Mesenchymal stem cell (in vitro differentiated cells and primary cell): Measurements from ENCODE around the gene OTOP3.
A peak's percentile ranks its signal among the peaks of the same experiment; 100 is the strongest.

Source experiments
- DNase-seq: peaks from one replicate; pipeline ENCODE4 v3.0.0-alpha.2; 2013
- H2AFZ ChIP-seq: one replicate; pipeline ENCODE4 v1.6.1; 2013; ENCODE audit warnings: low read depth, mild to moderate bottlenecking, control low read depth, inconsistent platforms, low read length, moderate library complexity
- H2AK5ac ChIP-seq: 2 replicates; pipeline ENCODE4 v1.6.1; 2013; ENCODE audit warnings: low read length, moderate library complexity, mild to moderate bottlenecking, inconsistent platforms; ENCODE audit not compliant: severe bottlenecking
- H2BK120ac ChIP-seq: one replicate; pipeline ENCODE4 v1.6.1; 2013; ENCODE audit warnings: low read depth, mild to moderate bottlenecking, inconsistent platforms, low read length, moderate library complexity
- H2BK12ac ChIP-seq, 2 experiments: one replicate each; pipeline ENCODE4 v1.6.1; 2013; ENCODE audit warnings: inconsistent platforms in 2 of 2, low read length in 2 of 2, mild to moderate bottlenecking in 2 of 2, moderate library complexity in 2 of 2, control low read depth in 1 of 2
- H2BK15ac ChIP-seq: one replicate; pipeline ENCODE4 v1.6.1; 2013; ENCODE audit warnings: mild to moderate bottlenecking, low read depth, inconsistent platforms; ENCODE audit not compliant: poor library complexity, severe bottlenecking
- H2BK5ac ChIP-seq: 2 replicates; pipeline ENCODE4 v1.6.1; 2013; ENCODE audit warnings: low read depth, mild to moderate bottlenecking, low read length, control low read depth, inconsistent platforms; ENCODE audit not compliant: poor library complexity, severe bottlenecking
- H3K14ac ChIP-seq, 2 experiments: one replicate each; pipeline ENCODE4 v1.6.1; 2013; ENCODE audit warnings: inconsistent platforms in 2 of 2, low read length in 2 of 2, control low read depth in 1 of 2, mild to moderate bottlenecking in 1 of 2, moderate library complexity in 1 of 2
- H3K18ac ChIP-seq, 2 experiments: one replicate each; pipeline ENCODE4 v1.6.1; 2013; ENCODE audit warnings: inconsistent platforms in 2 of 2, low read length in 2 of 2, control low read depth in 1 of 2, low read depth in 1 of 2, mild to moderate bottlenecking in 1 of 2
- H3K23ac ChIP-seq, 2 experiments: one replicate each; pipeline ENCODE4 v1.6.1; 2013; ENCODE audit warnings: inconsistent platforms in 2 of 2, low read length in 2 of 2, mild to moderate bottlenecking in 2 of 2, moderate library complexity in 2 of 2, control low read depth in 1 of 2
- H3K27ac ChIP-seq: 2 replicates; pipeline ENCODE4 v1.5.1; 2013; ENCODE audit warnings: mild to moderate bottlenecking, moderate library complexity, low read length, control low read depth, inconsistent platforms; ENCODE audit not compliant: poor library complexity, severe bottlenecking
- H3K27me3 ChIP-seq, 2 experiments: 2 replicates each; pipeline versions ENCODE4 v1.6.1 to v1.7.0; 2013; ENCODE audit warnings: low read length in 2 of 2, mild to moderate bottlenecking in 2 of 2, moderate library complexity in 2 of 2, control low read depth in 1 of 2, inconsistent platforms in 1 of 2; ENCODE audit not compliant: control insufficient read depth in 1 of 2, insufficient read depth in 1 of 2
- H3K36me3 ChIP-seq, 2 experiments: 2 replicates each; pipeline versions ENCODE4 v1.6.1 to v1.7.0; 2013; ENCODE audit warnings: low read length in 2 of 2, control low read depth in 1 of 2, inconsistent platforms in 1 of 2, low read depth in 1 of 2, mild to moderate bottlenecking in 1 of 2; ENCODE audit not compliant: insufficient read depth in 2 of 2, control insufficient read depth in 1 of 2
- H3K4ac ChIP-seq, 2 experiments: one replicate each; pipeline ENCODE4 v1.6.1; 2013; ENCODE audit warnings: inconsistent platforms in 2 of 2, low read length in 2 of 2, mild to moderate bottlenecking in 2 of 2, moderate library complexity in 2 of 2, control low read depth in 1 of 2, low read depth in 1 of 2
- H3K4me1 ChIP-seq: 2 replicates; pipeline ENCODE4 v1.6.1; 2013; ENCODE audit warnings: low read depth, low read length, control low read depth; ENCODE audit not compliant: control insufficient read depth, insufficient read depth
- H3K4me2 ChIP-seq: 2 replicates; pipeline ENCODE4 v1.6.1; 2013; ENCODE audit warnings: low read length, mild to moderate bottlenecking, inconsistent platforms; ENCODE audit not compliant: poor library complexity, severe bottlenecking
- H3K4me3 ChIP-seq, 2 experiments: 2 replicates each; pipeline versions ENCODE4 v1.5.1 to v1.7.0; 2013; ENCODE audit warnings: low read length in 2 of 2, mild to moderate bottlenecking in 2 of 2, control low read depth in 1 of 2, low read depth in 1 of 2; ENCODE audit not compliant: insufficient read depth in 1 of 2
- H3K79me1 ChIP-seq: replicated peaks from 2 replicates; pipeline ENCODE4 v1.6.1; 2013; ENCODE audit warnings: mild to moderate bottlenecking, control low read depth, low read length, inconsistent platforms; ENCODE audit not compliant: poor library complexity, severe bottlenecking
- H3K9ac ChIP-seq: 2 replicates; pipeline ENCODE4 v1.7.0; 2013; ENCODE audit warnings: mild to moderate bottlenecking, low read length, moderate library complexity
- H3K9me3 ChIP-seq: 2 replicates; pipeline ENCODE4 v1.7.0; 2013; ENCODE audit warnings: mild to moderate bottlenecking, low read length; ENCODE audit not compliant: control insufficient read depth
- H4K8ac ChIP-seq: one replicate; pipeline ENCODE4 v1.6.1; 2013; ENCODE audit warnings: inconsistent platforms, mild to moderate bottlenecking, low read length, moderate library complexity
- H4K91ac ChIP-seq: one replicate; pipeline ENCODE4 v1.6.1; 2013; ENCODE audit warnings: mild to moderate bottlenecking, low read length, inconsistent platforms
- WGBS: methylation state at CpG from one replicate; pipeline ENCODE4 v1.1.7; 2013; ENCODE audit warnings: mixed read lengths; 5-methylcytosine and 5-hydroxymethylcytosine counted together

Gene OTOP3

DNA sequence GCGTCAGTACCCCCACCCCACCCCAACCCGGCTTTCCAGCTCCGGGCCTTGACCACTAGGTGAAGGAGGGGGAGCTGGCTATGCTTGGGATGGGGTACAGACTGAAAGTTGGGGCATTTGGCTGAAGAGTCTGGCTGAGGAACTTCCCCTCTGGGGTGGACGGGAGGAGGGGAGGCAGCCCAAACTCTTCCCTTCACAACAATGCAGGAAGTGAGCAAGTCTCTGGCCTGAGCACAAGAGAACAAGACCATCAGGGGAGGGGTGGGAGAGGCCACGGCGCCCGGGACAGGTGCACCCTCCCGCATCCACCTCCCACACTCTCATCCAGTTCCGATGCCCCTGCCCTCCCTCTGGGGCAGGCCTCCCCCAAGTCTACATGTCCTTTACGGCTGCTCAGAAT is 18.3 kb upstream of the OTOP3 start:
- Histone ChIP-seq H2BK120ac (no peak overlapping the region), H2AK5ac (no peak overlapping the region), H2AFZ (no peak overlapping the region), H2BK12ac (no peak overlapping the region), H3K36me3 (no peaks in the 10 kb centered on the region), H3K14ac (no peak overlapping the region), H4K91ac (no peak overlapping the region), H3K27ac (no peak overlapping the region), H3K9me3 (no peaks in the 10 kb centered on the region), H3K4me2 (no peak overlapping the region), H3K4me1 (peaks cover 15% of the 10 kb centered on the region), H3K9ac (no peak overlapping the region), H3K18ac (no peak overlapping the region), H3K4ac (no peak overlapping the region), H3K27me3 (peaks cover 35 to 71% of the 10 kb centered on the region in 2 experiments), H3K4me3 (no peak overlapping the region), H2BK15ac (peak overlapping the region; percentile 18), H2BK5ac (no peak overlapping the region), H3K23ac (no peak overlapping the region), H4K8ac (no peak overlapping the region), H3K79me1 (no peaks in the 10 kb centered on the region)
- 95% methylated on average over 6 of the region's 10 CpGs for WGBS
- DNase-seq: no peak

GRCh38 chr17:74918906-74919305 is 16.8 kb upstream of the OTOP3 start:
- no peak overlapping the region for H3K18ac ChIP-seq
- H3K4me2 ChIP-seq: no peak overlapping the region
- no peak overlapping the region for H4K8ac ChIP-seq
- peaks cover 27% of the 10 kb centered on the region for H3K4me1 ChIP-seq
- no peak overlapping the region for H3K14ac ChIP-seq
- H3K4me3 ChIP-seq: no peak overlapping the region
- H2AFZ ChIP-seq: no peak overlapping the region
- H3K79me1 ChIP-seq: no peaks in the 10 kb centered on the region
- no peak overlapping the region for H2BK5ac ChIP-seq
- H4K91ac ChIP-seq: no peak overlapping the region
- H2BK12ac ChIP-seq: no peak overlapping the region
- no peak overlapping the region for H2AK5ac ChIP-seq
- no peak overlapping the region for H2BK120ac ChIP-seq
- H3K9me3 ChIP-seq: no peaks in the 10 kb centered on the region
- H3K27ac ChIP-seq: no peak overlapping the region
- 84% methylated on average over 5 of the region's 5 CpGs for WGBS
- H3K4ac ChIP-seq: no peak overlapping the region
- H3K36me3 ChIP-seq: no peaks in the 10 kb centered on the region
- no peak overlapping the region for H2BK15ac ChIP-seq
- peaks cover 49 to 82% of the 10 kb centered on the region in 2 experiments for H3K27me3 ChIP-seq
- DNase-seq: no peak
- no peak overlapping the region for H3K9ac ChIP-seq
- H3K23ac ChIP-seq: no peak overlapping the region

- Histone ChIP-seq H3K36me3 (no peaks in the 10 kb centered on the region), H3K23ac (no peak overlapping the region), H4K91ac (peak overlapping the region; percentile 29), H2BK120ac (no peak overlapping the region), H3K4ac (no peak overlapping the region), H3K9ac (no peak overlapping the region), H3K4me3 (no peak overlapping the region), H2BK12ac (no peak overlapping the region), H2BK15ac (no peak overlapping the region), H3K18ac (no peak overlapping the region), H3K27ac (no peak overlapping the region), H2AK5ac (no peak overlapping the region), H4K8ac (no peak overlapping the region), H2BK5ac (no peak overlapping the region), H3K4me1 (peaks cover 29% of the 10 kb centered on the region), H2AFZ (no peak overlapping the region), H3K14ac (no peak overlapping the region), H3K27me3 (peaks cover 57 to 89% of the 10 kb centered on the region in 2 experiments), H3K9me3 (no peaks in the 10 kb centered on the region), H3K4me2 (no peak overlapping the region), H3K79me1 (no peaks in the 10 kb centered on the region)
- no peak for DNase-seq
- WGBS: 82% methylated on average over 67 of the region's 67 CpGs
Measured at GRCh38 chr17:74919440-74920305, 16.0 kb upstream of the OTOP3 start.

DNA sequence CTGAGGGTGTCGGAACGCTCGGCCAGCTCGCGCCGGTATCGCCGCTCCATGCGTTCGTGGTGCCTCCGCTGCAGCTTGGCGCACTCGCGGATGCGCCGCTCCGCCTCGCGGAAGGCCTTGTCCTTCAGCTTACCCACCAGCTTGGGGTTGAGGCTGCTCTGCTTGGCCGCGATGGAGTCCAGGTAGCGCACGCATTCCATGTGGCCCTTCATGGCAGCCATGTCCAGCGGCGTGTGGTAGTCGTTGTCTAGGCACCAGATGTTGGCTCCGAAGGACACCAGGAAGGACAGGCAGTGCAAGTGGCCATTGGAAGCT is 15.4 kb upstream of the OTOP3 start:
- no peak for DNase-seq
- H3K9me3 ChIP-seq: no peaks in the 10 kb centered on the region
- H4K91ac ChIP-seq: no peak overlapping the region
- H2BK12ac ChIP-seq: no peak overlapping the region
- no peaks in the 10 kb centered on the region for H3K36me3 ChIP-seq
- no peak overlapping the region for H3K4me2 ChIP-seq
- no peak overlapping the region for H2AFZ ChIP-seq
- no peak overlapping the region for H3K4me3 ChIP-seq
- no peak overlapping the region for H2BK5ac ChIP-seq
- H3K18ac ChIP-seq: no peak overlapping the region
- no peak overlapping the region for H3K27ac ChIP-seq
- H2BK120ac ChIP-seq: no peak overlapping the region
- no peaks in the 10 kb centered on the region for H3K79me1 ChIP-seq
- peaks cover 30% of the 10 kb centered on the region for H3K4me1 ChIP-seq
- H3K4ac ChIP-seq: no peak overlapping the region
- H3K9ac ChIP-seq: no peak overlapping the region
- H2BK15ac ChIP-seq: no peak overlapping the region
- no peak overlapping the region for H3K23ac ChIP-seq
- H3K27me3 ChIP-seq: peaks cover 63 to 89% of the 10 kb centered on the region in 2 experiments
- H3K14ac ChIP-seq: no peak overlapping the region
- H2AK5ac ChIP-seq: no peak overlapping the region
- H4K8ac ChIP-seq: no peak overlapping the region
- 96% methylated on average over 27 of the region's 27 CpGs for WGBS
